GM12878 (cell line): ENCODE measurements around the gene BIRC5. TPM values are rescaled to one million over a fixed set of nuclear protein-coding genes. Genes with fewer than 3 reads are reported as not detected.
A peak's percentile ranks its signal among the peaks of the same experiment; 100 is the strongest.

ENCODE experiments used
- ATAC-seq: fragments of 200-7000 bp; cut with Tn5 transposase; 3 replicates; pipeline ENCODE4 v1.9.1; 2020; ENCODE audit warnings: mild to moderate bottlenecking, moderate library complexity
- BruUV-seq: library from RNA; stranded (reverse); fragments of 400-500 nt; replicated peaks from 2 replicates; lab custom pipeline; 2021; lab: Mats Ljungman, UMichigan
- CTCF ChIA-PET: fragments of 300-600 bp; sonication (Branson Sonifier 250); formaldehyde crosslinking; extraction: SDS; loops from one replicate; lab custom pipeline; 2021; ENCODE audit warnings: inconsistent platforms; lab: Yijun Ruan, JAX
- POLR2A ChIA-PET: fragments of 350-600 bp; formaldehyde crosslinking; extraction: SDS; loops from one replicate; lab custom pipeline; 2021; ENCODE audit warnings: inconsistent platforms; lab: Charles Lee
- RAD21 ChIA-PET: fragments of 300-600 bp; sonication (Branson Sonifier 250); formaldehyde crosslinking; loops from one replicate; lab custom pipeline; 2023; ENCODE audit warnings: antibody characterized with exemption; ENCODE audit not compliant: unreplicated experiment; lab: Charles Lee
- SMC1A ChIA-PET: fragments of 300-600 bp; sonication (Branson Sonifier 250); formaldehyde crosslinking; loops from one replicate; lab custom pipeline; 2023; ENCODE audit not compliant: unreplicated experiment, uncharacterized antibody; lab: Charles Lee
- DNase-seq: peaks from one replicate; pipeline ENCODE4 v3.0.0-alpha.2; 2011; ENCODE audit warnings: low read depth, low spot score
- FAIRE-seq: peaks from 3 replicates; lab custom pipeline; 2011; peaks lifted over from hg19 to GRCh38; lab: Jason Lieb, UNC
- H2AFZ ChIP-seq: 2 replicates; pipeline ENCODE4 v1.6.0; 2011; ENCODE audit warnings: low read depth, low read length, control low read depth; ENCODE audit not compliant: control insufficient read depth
- H3K27ac ChIP-seq: 2 replicates; pipeline ENCODE4 v1.5.1; 2011; ENCODE audit warnings: control low read depth; ENCODE audit not compliant: control insufficient read depth, insufficient read depth
- H3K27me3 ChIP-seq, 2 experiments: replicated peaks in 1 of 2; 2 replicates each; pipeline versions ENCODE4 v1.6.0 to v1.6.1; 2011; ENCODE audit warnings: low read length in 1 of 2; ENCODE audit not compliant: control insufficient read depth in 2 of 2, insufficient read depth in 2 of 2
- H3K36me3 ChIP-seq, 2 experiments: 2 replicates each; pipeline ENCODE4 v1.5.1; 2011; ENCODE audit warnings: low read length in 1 of 2; ENCODE audit not compliant: control insufficient read depth in 2 of 2, insufficient read depth in 2 of 2
- H3K4me1 ChIP-seq: 2 replicates; pipeline ENCODE4 v1.6.1; 2011; ENCODE audit warnings: mild to moderate bottlenecking, low read length, moderate library complexity, mixed read lengths; ENCODE audit not compliant: control insufficient read depth, insufficient read depth
- H3K4me2 ChIP-seq: 2 replicates; pipeline ENCODE4 v1.6.0; 2011; ENCODE audit warnings: control low read depth; ENCODE audit not compliant: control insufficient read depth, insufficient read depth
- H3K4me3 ChIP-seq: fragments of 200-600 bp; sonication (generic); 2 replicates; pipeline ENCODE4 v1.5.1; 2016
- H3K79me2 ChIP-seq: 2 replicates; pipeline ENCODE4 v1.6.0; 2011; ENCODE audit warnings: low read length; ENCODE audit not compliant: control insufficient read depth, insufficient read depth
- H3K9ac ChIP-seq: 2 replicates; pipeline ENCODE4 v1.8.0; 2011; ENCODE audit warnings: low read length, control low read depth, mixed read lengths; ENCODE audit not compliant: control insufficient read depth, insufficient read depth
- H3K9me3 ChIP-seq: replicated peaks from 3 replicates; pipeline ENCODE4 v1.5.1; 2011; ENCODE audit warnings: mild to moderate bottlenecking, low read length; ENCODE audit not compliant: control insufficient read depth, insufficient read depth
- H4K20me1 ChIP-seq: 2 replicates; pipeline ENCODE4 v1.6.0; 2011; ENCODE audit not compliant: control insufficient read depth, insufficient read depth
- DPF2 ChIP-seq: fragments of 450-650 bp; IDR thresholded peaks from 2 replicates; pipeline ENCODE4 v1.6.1; 2017; ENCODE audit warnings: mild to moderate bottlenecking
- NKRF ChIP-seq: fragments of 450-650 bp; conservative IDR thresholded peaks from 2 replicates; pipeline ENCODE4 v1.6.1; 2017; ENCODE audit warnings: mild to moderate bottlenecking, moderate library complexity
- WGBS: methylation state at CpG from one replicate; pipeline ENCODE4 v1.1.6; 2016; ENCODE audit warnings: low lambda C conversion rate; ENCODE audit not compliant: insufficient replicate concordance, insufficient coverage; ENCODE audit errors: missing lambda C conversion rate; 5-methylcytosine and 5-hydroxymethylcytosine counted together
- in situ Hi-C: fragments of 300-500 bp; cut with MboI; formaldehyde crosslinking; loops from 9 replicates; pipeline ENCODE4 v1.14.3; 2018; ENCODE audit warnings: mixed read lengths
- intact Hi-C: fragments of 100-400 bp; cut with micrococcal nuclease; formaldehyde crosslinking; loops from one replicate; pipeline ENCODE4 v1.14.2; 2022; ENCODE audit not compliant: unreplicated experiment
- polyA plus RNA-seq, 11 experiments: library from polyadenylated mRNA; depleted of rRNA in 4 of 11; unstranded in 6 of 11; stranded (reverse) in 5 of 11; fragments of >200 nt; fragmentation: Nextera tagmentation in 4 of 11; fragmentation: Illumina TruSeq in 1 of 11; extraction: Ambion mirVana in 4 of 11; extraction: Trizol in 1 of 11; gene quantifications; 1 replicate in 1 of 11; 2 replicates in 10 of 11; pipeline versions ENCODE4 v1.2.1 to v1.2.3, GENCODE V29; 2011 to 2016; ENCODE audit warnings: inconsistent platforms in 2 of 11, missing spikeins in 2 of 11, low read depth in 1 of 11
- total RNA-seq, 4 experiments: library from RNA; depleted of rRNA in 3 of 4; stranded (reverse); fragments of >200 nt in 3 of 4; fragmentation: Illumina TruSeq in 1 of 4; extraction: Trizol in 1 of 4; gene quantifications; 2 replicates each; pipeline versions ENCODE4 v1.2.1 to v1.2.3, GENCODE V29; 2013 to 2021

Gene BIRC5
- total and polyA plus RNA-seq, 10 of the 15 experiments (the other 5 are each of a cell fraction or from before 2014, with no cell fraction given) = 41.0 to 175 (median 90.8) TPM

- CTCF ChIA-PET = interaction anchor here (0.9 to 1.5 kb wide), 3 partner anchors 24 to 207 kb away, joined by 3 to 5 read pairs (median 4); no protein-coding TSS in a partner anchor
- Histone ChIP-seq H3K27me3 (peaks cover 3 to 4% of the 10 kb centered on the region in 2 experiments; a peak in 2 of 4 replicates), H3K36me3 (peaks cover 7 to 16% of the 10 kb centered on the region in 2 experiments; a peak in 3 of 4 replicates), H3K4me3 (no peak overlapping the region), H3K9me3 (no peaks in the 10 kb centered on the region), H3K27ac (no peak overlapping the region), H3K79me2 (no peaks in the 10 kb centered on the region), H2AFZ (no peak overlapping the region), H3K4me2 (no peak overlapping the region), H4K20me1 (no peaks in the 10 kb centered on the region), H3K4me1 (no peaks in the 10 kb centered on the region), H3K9ac (no peak overlapping the region)
- SMC1A ChIA-PET = interaction anchor here (0.9 kb wide), 1 partner anchor 17 kb away, joined by 3 read pairs; no protein-coding TSS in a partner anchor
- in situ Hi-C loops = no loop called here
- no peak for DNase-seq
- FAIRE-seq = no peak
- intact Hi-C loops = no loop called here
- TF ChIP-seq NKRF = no peak
- TF ChIP-seq DPF2 = 0 out of 2 replicates have a peak, but pooled peaks have one; percentile 37
- no TSS peak for BruUV-seq
- WGBS = 86% methylated on average over 12 of the region's 12 CpGs
- RAD21 ChIA-PET = no interaction called here
- no peak for ATAC-seq
- POLR2A ChIA-PET = interaction anchor here (0.6 kb wide), 2 partner anchors 16 kb away, joined by 5 to 6 read pairs; no protein-coding TSS in a partner anchor
Observed at GRCh38 chr17:78226055-78226758, 12.2 kb downstream of the BIRC5 start.
